Tibial artery (tissue), 4 donors: ENCODE measurements around the gene CPSF7.

Experiments used
- DNase-seq, 2 donors: peaks; one replicate each; pipeline ENCODE4 v3.0.0-alpha.2; 2019
- H3K27ac ChIP-seq, 2 donors: fragments of 200-600 bp; sonication (generic) in 1 of 2; 1 replicate in 1 of 2; 2 replicates in 1 of 2; pipeline ENCODE4 v1.5.1; 2018 to 2019; ENCODE audit warnings: mild to moderate bottlenecking in 1 of 2
- H3K27me3 ChIP-seq, 2 donors: fragments of 200-600 bp; sonication (generic) in 1 of 2; one replicate each; pipeline versions ENCODE4 v1.5.1 to v1.6.0; 2016 to 2019
- H3K36me3 ChIP-seq, 3 donors: fragments of 200-600 bp; sonication (generic) in 2 of 3; one replicate each; pipeline ENCODE4 v1.5.1; 2016 to 2019; ENCODE audit warnings: mild to moderate bottlenecking in 2 of 3
- H3K4me1 ChIP-seq, 4 donors: fragments of 200-600 bp; sonication (generic) in 2 of 4; 1 replicate in 3 of 4; 2 replicates in 1 of 4; pipeline ENCODE4 v1.5.1; 2016 to 2019
- H3K4me3 ChIP-seq, 2 donors: fragments of 200-600 bp; sonication (generic) in 1 of 2; 1 replicate in 1 of 2; 2 replicates in 1 of 2; pipeline ENCODE4 v1.5.1; 2018 to 2019; ENCODE audit warnings: mild to moderate bottlenecking in 2 of 2
- H3K9me3 ChIP-seq, 3 donors: fragments of 200-600 bp; sonication (generic) in 1 of 3; one replicate each; pipeline ENCODE4 v1.5.1; 2016 to 2019
- CTCF ChIP-seq, 2 experiments: fragments of 200-600 bp in 1 of 2; fragments of 450-650 bp in 1 of 2; IDR thresholded peaks; one replicate each; pipeline ENCODE4 v1.5.1; 2017 to 2019; ENCODE audit warnings: antibody characterized with exemption in 2 of 2, mild to moderate bottlenecking in 1 of 2, moderate library complexity in 1 of 2
- intact Hi-C: fragments of 100-400 bp; cut with DNase I; formaldehyde crosslinking; loops from one replicate; pipeline ENCODE4 v1.15.0; 2023; ENCODE audit warnings: low total_unique reads

Gene CPSF7

GRCh38 chr11:61362542-61362875, 67.3 kb downstream of the CPSF7 start:
- Histone ChIP-seq H3K4me3 (peak overlapping the region; percentile 60 to 89), H3K9me3 (no peaks in the 10 kb centered on the region), H3K27me3 (no peaks in the 10 kb centered on the region), H3K4me1 (peaks cover 0 to 50% (median 16%) of the 10 kb centered on the region in 4 donors), H3K36me3 (peaks cover 34 to 38% (median 35%) of the 10 kb centered on the region in 3 donors), H3K27ac (peak overlapping the region; percentile 87 to 99)
- no peak for TF ChIP-seq CTCF (IDR thresholded peaks at IDR 0.05)
- intact Hi-C loops: no loop called here
- no peak for DNase-seq

- intact Hi-C loops: loop anchor here (1.0 kb wide), 1 partner anchor 17 kb away; no protein-coding TSS in a partner anchor
- Histone ChIP-seq H3K27ac (peak within 1 kb of the TSS; percentile 87 to 99), H3K4me1 (peaks cover 0 to 49% (median 16%) of the 10 kb centered on the region in 4 donors), H3K36me3 (peaks cover 28 to 32% (median 29%) of the 10 kb centered on the region in 3 donors), H3K4me3 (peak within 1 kb of the TSS; percentile 60 to 89), H3K9me3 (no peaks in the 10 kb centered on the region), H3K27me3 (no peaks in the 10 kb centered on the region)
- DNase-seq: peak; percentile 94 to 95
- no peak for TF ChIP-seq CTCF (IDR thresholded peaks at IDR 0.05)
Observed at GRCh38 chr11:61361741-61362541, 67.8 kb downstream of the CPSF7 start, which contains the start of the genes CYB561A3 and TMEM138. CYB561A3 (minus strand) TSS chr11:61361882; CDS start chr11:61356713, 5,169 bp downstream. TMEM138 (plus strand) TSS chr11:61362374; CDS start chr11:61364391, 2,017 bp downstream.

- intact Hi-C loops: loop anchor here (1.0 kb wide), 1 partner anchor 18 kb away; no protein-coding TSS in a partner anchor
- DNase-seq: no peak
- no peak for TF ChIP-seq CTCF (IDR thresholded peaks at IDR 0.05)
- no peaks in the 10 kb centered on the region for H3K9me3 ChIP-seq
- no peaks in the 10 kb centered on the region for H3K27me3 ChIP-seq
- peak overlapping the region; percentile 87 to 99 for H3K27ac ChIP-seq
- H3K36me3 ChIP-seq: peaks cover 25 to 26% (median 26%) of the 10 kb centered on the region in 3 donors
- peak overlapping the region; percentile 60 to 89 for H3K4me3 ChIP-seq
- H3K4me1 ChIP-seq: peaks cover 0 to 42% (median 16%) of the 10 kb centered on the region in 4 donors
Observed at GRCh38 chr11:61361237-61361740, 68.5 kb downstream of the CPSF7 start.

GRCh38 chr11:61359516-61359915, 70.3 kb downstream of the CPSF7 start:
- DNase-seq: no peak
- Histone ChIP-seq H3K4me3 (no peak overlapping the region), H3K27me3 (no peaks in the 10 kb centered on the region), H3K27ac (no peak overlapping the region), H3K4me1 (peaks cover 0 to 34% (median 15%) of the 10 kb centered on the region in 4 donors), H3K36me3 (peaks cover 11 to 23% (median 22%) of the 10 kb centered on the region in 3 donors), H3K9me3 (no peaks in the 10 kb centered on the region)
- intact Hi-C loops: no loop called here
- TF ChIP-seq CTCF (IDR thresholded peaks at IDR 0.05): no peak

GRCh38 chr11:61358566-61358965, 71.2 kb downstream of the CPSF7 start:
- no peak overlapping the region for H3K27ac ChIP-seq
- H3K4me1 ChIP-seq: peaks cover 0 to 31% (median 13%) of the 10 kb centered on the region in 4 donors
- TF ChIP-seq CTCF (IDR thresholded peaks at IDR 0.05): no peak
- no peaks in the 10 kb centered on the region for H3K27me3 ChIP-seq
- no peak overlapping the region for H3K4me3 ChIP-seq
- peaks cover 9 to 26% (median 24%) of the 10 kb centered on the region in 3 donors for H3K36me3 ChIP-seq
- no peaks in the 10 kb centered on the region for H3K9me3 ChIP-seq
- no peak for DNase-seq
- intact Hi-C loops: no loop called here
